Non-pigmented ciliary epithelial cell (primary cell): ENCODE data around the gene IGSF3.
"Not testable (repeated sequence)": the region's sequence is repeated elsewhere in the genome, so short reads cannot be mapped to it uniquely, and the experiment has no call there.

Experiments used
- DNase-seq: peaks from one replicate; pipeline ENCODE4 v3.0.0-alpha.2; 2010; ENCODE audit warnings: low read depth

Gene IGSF3

GRCh38 chr1:116661633-116662032, 5.9 kb downstream of the IGSF3 start:
- no peak for DNase-seq

GRCh38 chr1:116658645-116659044, 8.9 kb downstream of the IGSF3 start:
- DNase-seq = not testable (repeated sequence)

GRCh38 chr1:116657836-116658235, 9.7 kb downstream of the IGSF3 start:
- not testable (repeated sequence) for DNase-seq

- no peak for DNase-seq
These were observed 13.2 kb downstream of the IGSF3 start for GRCh38 chr1:116654351-116654750.

GRCh38 chr1:116652598-116652997, 14.9 kb downstream of the IGSF3 start:
- DNase-seq = not testable (repeated sequence)

- not testable (repeated sequence) for DNase-seq
These were observed 16.8 kb downstream of the IGSF3 start for GRCh38 chr1:116650781-116651180.

- not testable (repeated sequence) for DNase-seq
These were observed 18.5 kb downstream of the IGSF3 start for GRCh38 chr1:116649041-116649440.

GRCh38 chr1:116648325-116648724, 19.2 kb downstream of the IGSF3 start:
- not testable (repeated sequence) for DNase-seq

- not testable (repeated sequence) for DNase-seq
These were observed 20.3 kb downstream of the IGSF3 start for GRCh38 chr1:116647186-116647585.

GRCh38 chr1:116646673-116647170, 20.8 kb downstream of the IGSF3 start:
- DNase-seq = not testable (repeated sequence)

GRCh38 chr1:116645802-116646672, 21.5 kb downstream of the IGSF3 start:
- DNase-seq = not testable (repeated sequence)

- not testable (repeated sequence) for DNase-seq
These were observed 22.5 kb downstream of the IGSF3 start for GRCh38 chr1:116644993-116645392.

GRCh38 chr1:116644096-116644495, 23.4 kb downstream of the IGSF3 start:
- DNase-seq = not testable (repeated sequence)

- DNase-seq = not testable (repeated sequence)
These were observed 24.2 kb downstream of the IGSF3 start for GRCh38 chr1:116643281-116643751.

- not testable (repeated sequence) for DNase-seq
These were observed 24.9 kb downstream of the IGSF3 start for GRCh38 chr1:116642311-116643280.

- DNase-seq = not testable (repeated sequence)
These were observed 29.9 kb downstream of the IGSF3 start for GRCh38 chr1:116637583-116637982.

GRCh38 chr1:116636584-116636983, 30.9 kb downstream of the IGSF3 start:
- not testable (repeated sequence) for DNase-seq

GRCh38 chr1:116634386-116634785, 33.1 kb downstream of the IGSF3 start:
- DNase-seq = not testable (repeated sequence)

- not testable (repeated sequence) for DNase-seq
These were observed 35.3 kb downstream of the IGSF3 start for GRCh38 chr1:116631996-116632925.

- DNase-seq = not testable (repeated sequence)
These were observed 36.0 kb downstream of the IGSF3 start for GRCh38 chr1:116631554-116631953.

GRCh38 chr1:116630057-116630456, 37.5 kb downstream of the IGSF3 start:
- not testable (repeated sequence) for DNase-seq
